T-cell (primary cell): ENCODE measurements around the gene DLG1. TPM values are rescaled to one million over a fixed set of nuclear protein-coding genes. Genes with fewer than 3 reads are reported as not detected.
A peak's percentile ranks its signal among the peaks of the same experiment; 100 is the strongest.

Experiments
- ATAC-seq, 4 experiments: fragments of 200-7000 bp in 3 of 4; fragments of 150-1000 bp in 1 of 4; cut with Tn5 transposase; replicated peaks in 1 of 4; 1 replicate in 3 of 4; 2 replicates in 1 of 4; pipeline ENCODE4 v1.10.0; 2021; ENCODE audit warnings: moderate library complexity in 3 of 4, mild to moderate bottlenecking in 2 of 4, moderate number of reproducible peaks in 1 of 4
- CTCF ChIA-PET, 2 donors: fragments of 300-600 bp; sonication (Branson Sonifier 250); formaldehyde crosslinking; loops; one replicate each; lab custom pipeline; 2022; ENCODE audit warnings: antibody characterized with exemption in 2 of 2; lab: Charles Lee
- POLR2A ChIA-PET, 2 donors: fragments of 300-600 bp; sonication (Branson Sonifier 250); formaldehyde crosslinking; loops; one replicate each; lab custom pipeline; 2022; ENCODE audit warnings: antibody characterized with exemption in 2 of 2; lab: Charles Lee
- DNase-seq, 35 experiments: peaks; one replicate each; pipeline versions ENCODE4 v3.0.0 to v3.0.0-alpha.2; 2013 to 2023
- H3K27ac ChIP-seq: one replicate; pipeline ENCODE4 v1.5.1; 2013; ENCODE audit warnings: low read length
- H3K27me3 ChIP-seq, 2 experiments: replicated peaks in 1 of 2; 1 replicate in 1 of 2; 2 replicates in 1 of 2; pipeline versions ENCODE4 v1.6.1 to v1.7.0; 2013; ENCODE audit warnings: low read length in 1 of 2, mixed read lengths in 1 of 2; ENCODE audit not compliant: control insufficient read depth in 2 of 2, insufficient read depth in 2 of 2; ENCODE audit errors: extremely low read depth in 1 of 2
- H3K36me3 ChIP-seq, 2 donors: 1 replicate in 1 of 2; 2 replicates in 1 of 2; pipeline versions ENCODE4 v1.6.1 to v1.7.0; 2013; ENCODE audit warnings: low read length in 1 of 2; ENCODE audit not compliant: control insufficient read depth in 2 of 2, insufficient read depth in 1 of 2; ENCODE audit errors: extremely low read depth in 1 of 2
- H3K4me1 ChIP-seq, 2 experiments: 1 replicate in 1 of 2; 2 replicates in 1 of 2; pipeline versions ENCODE4 v1.6.1 to v1.7.0; 2013; ENCODE audit warnings: low read length in 2 of 2, mixed read lengths in 1 of 2; ENCODE audit not compliant: insufficient read depth in 2 of 2, control insufficient read depth in 1 of 2; ENCODE audit errors: extremely low read depth in 1 of 2
- H3K4me3 ChIP-seq, 2 donors: 1 replicate in 1 of 2; 2 replicates in 1 of 2; pipeline versions ENCODE4 v1.5.1 to v1.7.0; 2013; ENCODE audit warnings: mild to moderate bottlenecking in 2 of 2, low read length in 1 of 2, moderate library complexity in 1 of 2; ENCODE audit not compliant: control insufficient read depth in 1 of 2; ENCODE audit errors: extremely low read depth in 1 of 2
- H3K9me3 ChIP-seq: 2 replicates; pipeline ENCODE4 v1.7.0; 2013
- H3K27ac Mint-ChIP-seq, 2 donors: one replicate each; pipeline ENCODE4 v1.8.0; 2020 to 2021; ENCODE audit warnings: mild to moderate bottlenecking in 2 of 2, mixed read lengths in 2 of 2
- H3K27me3 Mint-ChIP-seq, 2 donors: one replicate each; pipeline ENCODE4 v1.8.0; 2021 to 2022; ENCODE audit warnings: mixed read lengths in 2 of 2
- H3K36me3 Mint-ChIP-seq: one replicate; pipeline ENCODE4 v1.8.0; 2021; ENCODE audit warnings: mixed read lengths
- H3K4me1 Mint-ChIP-seq, 3 donors: one replicate each; pipeline ENCODE4 v1.8.0; 2020 to 2022; ENCODE audit warnings: mixed read lengths in 3 of 3, mild to moderate bottlenecking in 1 of 3
- H3K4me3 Mint-ChIP-seq, 3 donors: one replicate each; pipeline ENCODE4 v1.8.0; 2020 to 2022; ENCODE audit warnings: mild to moderate bottlenecking in 3 of 3, mixed read lengths in 3 of 3, moderate library complexity in 3 of 3
- H3K9me3 Mint-ChIP-seq, 3 donors: one replicate each; pipeline ENCODE4 v1.8.0; 2020 to 2022; ENCODE audit warnings: mixed read lengths in 3 of 3
- WGBS: methylation state at CpG from one replicate; pipeline ENCODE4 v1.1.5; 2013; ENCODE audit warnings: missing lambda C conversion rate; ENCODE audit not compliant: insufficient coverage; 5-methylcytosine and 5-hydroxymethylcytosine counted together
- total RNA-seq, 35 experiments: library from RNA in 6 of 35; stranded (reverse) in 6 of 35; fragments of 120-200 nt in 1 of 35; gene quantifications; one replicate each; pipeline versions ENCODE4 v1.2.1 to v1.2.4 and lab custom pipeline; 2013 to 2026

Gene DLG1
- total RNA-seq, 5 donors from 2014 or later (not counting 1 experiment from before 2014, with no cell fraction given): 65.5 to 96.5 (median 68.4) TPM

DNA sequence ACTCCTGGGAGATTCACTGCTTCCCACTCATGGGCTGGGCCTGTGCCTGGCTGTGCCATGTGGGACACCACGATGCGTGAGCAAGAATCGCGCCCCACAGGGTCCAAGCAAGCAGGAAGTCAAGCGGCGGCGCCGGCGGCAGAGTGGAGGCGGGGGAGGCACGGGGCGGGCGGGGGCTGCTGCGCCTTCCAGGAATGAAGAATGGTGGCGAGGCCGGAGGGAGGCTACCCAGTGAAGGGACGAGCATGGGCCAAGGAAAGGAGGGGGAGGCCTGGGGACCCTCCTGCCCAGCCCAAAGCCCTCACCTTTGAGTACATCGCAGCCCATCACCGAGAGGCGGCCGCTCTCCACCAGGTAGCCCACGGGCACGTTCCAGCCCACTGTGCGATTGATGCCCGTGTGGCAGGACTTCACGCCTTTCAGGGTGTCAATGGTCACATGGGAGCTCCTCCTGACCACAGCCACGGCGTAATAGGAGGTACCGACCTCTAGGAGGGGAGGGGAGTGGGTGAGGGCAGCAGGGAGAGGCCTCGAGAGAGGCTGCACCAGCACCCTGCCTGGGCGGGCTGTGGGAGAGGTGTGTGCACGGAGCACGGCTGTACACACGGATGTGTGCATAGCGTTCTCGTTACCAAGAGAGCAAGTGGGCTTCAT lies 274.3 kb downstream of the DLG1 start:
- Histone ChIP-seq H3K9me3 (no peaks in the 10 kb centered on the region), H3K36me3 (no peaks in the 10 kb centered on the region), H3K27ac (no peak overlapping the region), H3K4me1 (peaks cover 3 to 28% of the 10 kb centered on the region in 2 experiments), H3K27me3 (peaks cover 0 to 41% of the 10 kb centered on the region in 2 experiments), H3K4me3 (peak overlapping the region in 1 of 2 donors; percentile 42)
- Mint-ChIP-seq H3K36me3 (no peaks in the 10 kb centered on the region), H3K27ac (no peak overlapping the region), H3K4me3 (peak overlapping the region in 2 of 3 donors; percentile 26 to 37), H3K9me3 (no peaks in the 10 kb centered on the region), H3K27me3 (peaks cover 4 to 6% of the 10 kb centered on the region in 2 donors), H3K4me1 (peaks cover 8 to 18% (median 15%) of the 10 kb centered on the region in 3 donors)
- ChIA-PET CTCF (no interaction called here), POLR2A (no interaction called here)
- ATAC-seq: peak in 1 of 4 experiments; percentile 14
- 91% methylated on average over 18 of the region's 36 CpGs for whole genome bisulfite sequencing
- no peak for DNase-seq

GRCh38 chr3:197023241-197023997 lies 275.0 kb downstream of the DLG1 start:
- H3K4me3 Mint-ChIP-seq: peak overlapping the region in 2 of 3 donors; percentile 26 to 37
- H3K4me1 Mint-ChIP-seq: peaks cover 8 to 16% (median 12%) of the 10 kb centered on the region in 3 donors
- WGBS: 60% methylated on average over 14 of the region's 27 CpGs
- peaks cover 4 to 6% of the 10 kb centered on the region in 2 donors for H3K27me3 Mint-ChIP-seq
- H3K4me1 ChIP-seq: peaks cover 3 to 21% of the 10 kb centered on the region in 2 experiments
- H3K9me3 Mint-ChIP-seq: no peaks in the 10 kb centered on the region
- ChIA-PET POLR2A (interaction anchor here in 1 of 2 donors (0.6 kb wide), 1 partner anchor 11 kb away, joined by 6 read pairs; no protein-coding TSS in a partner anchor), CTCF (no interaction called here)
- H3K36me3 ChIP-seq: no peaks in the 10 kb centered on the region
- no peaks in the 10 kb centered on the region for H3K36me3 Mint-ChIP-seq
- no peak overlapping the region for H3K27ac Mint-ChIP-seq
- DNase-seq (peak in 1 of 35 experiments; percentile 22), ATAC-seq (peak in 2 of 4 experiments; percentile 40 to 46)
- no peak overlapping the region for H3K27ac ChIP-seq
- no peaks in the 10 kb centered on the region for H3K9me3 ChIP-seq
- peaks cover 0 to 39% of the 10 kb centered on the region in 2 experiments for H3K27me3 ChIP-seq
- peak overlapping the region in 1 of 2 donors; percentile 42 for H3K4me3 ChIP-seq

DNA sequence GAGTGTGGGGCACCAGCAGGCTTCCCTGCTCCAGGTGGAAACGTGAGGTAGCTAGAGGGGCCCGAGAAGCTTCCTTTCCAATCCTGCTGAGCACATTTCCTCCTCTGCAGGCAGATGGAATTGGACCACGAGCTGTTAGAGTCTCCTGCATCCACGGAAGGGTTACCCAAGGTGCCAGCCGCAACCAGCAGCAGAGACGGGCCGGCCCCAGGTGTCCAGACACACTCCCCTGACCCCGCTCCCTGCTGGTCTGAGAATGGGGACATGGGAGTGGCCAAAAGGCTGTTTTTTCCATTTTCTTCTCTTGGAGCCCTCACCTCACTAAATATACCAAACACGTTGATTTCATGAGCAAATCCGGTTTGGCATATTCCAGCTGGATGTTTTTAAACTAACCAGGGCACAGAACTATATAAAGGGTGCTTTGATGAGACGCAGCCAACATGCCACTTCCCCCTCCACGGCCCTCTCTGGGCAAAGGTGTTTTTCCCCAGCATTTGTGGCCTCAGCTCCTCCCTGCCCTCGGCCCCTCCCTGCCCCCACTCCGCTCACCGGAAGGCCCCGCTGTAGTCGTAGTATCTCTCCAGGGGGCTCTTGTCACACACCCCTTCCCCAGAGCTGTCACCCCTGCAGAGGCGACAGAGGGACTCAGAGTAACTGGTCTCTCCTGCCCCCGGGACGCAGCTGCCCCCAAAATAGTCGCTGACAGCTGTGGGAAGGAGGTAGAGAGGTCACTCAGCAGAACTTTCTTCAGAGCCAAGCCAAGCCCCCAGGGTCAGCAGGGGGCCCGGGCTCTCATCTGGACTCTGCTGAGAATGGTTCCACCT lies 275.8 kb downstream of the DLG1 start:
- 35% methylated on average over 10 of the region's 22 CpGs for WGBS
- Histone ChIP-seq H3K36me3 (no peaks in the 10 kb centered on the region), H3K4me3 (no peak overlapping the region), H3K27ac (no peak overlapping the region), H3K27me3 (peaks cover 0 to 35% of the 10 kb centered on the region in 2 experiments), H3K4me1 (peaks cover 3 to 20% of the 10 kb centered on the region in 2 experiments), H3K9me3 (no peaks in the 10 kb centered on the region)
- peak in 1 of 35 experiments; percentile 22 for DNase-seq
- Mint-ChIP-seq H3K27me3 (peaks cover 4 to 6% of the 10 kb centered on the region in 2 donors), H3K4me1 (peaks cover 8 to 16% (median 10%) of the 10 kb centered on the region in 3 donors), H3K4me3 (peak overlapping the region in 1 of 3 donors; percentile 26), H3K36me3 (no peaks in the 10 kb centered on the region), H3K27ac (no peak overlapping the region), H3K9me3 (no peaks in the 10 kb centered on the region)
- CTCF ChIA-PET: no interaction called here
- POLR2A ChIA-PET: interaction anchor here in 1 of 2 donors (0.6 kb wide), 1 partner anchor 12 kb away, joined by 6 read pairs; no protein-coding TSS in a partner anchor
- ATAC-seq: peak in 1 of 4 experiments; percentile 18

DNA sequence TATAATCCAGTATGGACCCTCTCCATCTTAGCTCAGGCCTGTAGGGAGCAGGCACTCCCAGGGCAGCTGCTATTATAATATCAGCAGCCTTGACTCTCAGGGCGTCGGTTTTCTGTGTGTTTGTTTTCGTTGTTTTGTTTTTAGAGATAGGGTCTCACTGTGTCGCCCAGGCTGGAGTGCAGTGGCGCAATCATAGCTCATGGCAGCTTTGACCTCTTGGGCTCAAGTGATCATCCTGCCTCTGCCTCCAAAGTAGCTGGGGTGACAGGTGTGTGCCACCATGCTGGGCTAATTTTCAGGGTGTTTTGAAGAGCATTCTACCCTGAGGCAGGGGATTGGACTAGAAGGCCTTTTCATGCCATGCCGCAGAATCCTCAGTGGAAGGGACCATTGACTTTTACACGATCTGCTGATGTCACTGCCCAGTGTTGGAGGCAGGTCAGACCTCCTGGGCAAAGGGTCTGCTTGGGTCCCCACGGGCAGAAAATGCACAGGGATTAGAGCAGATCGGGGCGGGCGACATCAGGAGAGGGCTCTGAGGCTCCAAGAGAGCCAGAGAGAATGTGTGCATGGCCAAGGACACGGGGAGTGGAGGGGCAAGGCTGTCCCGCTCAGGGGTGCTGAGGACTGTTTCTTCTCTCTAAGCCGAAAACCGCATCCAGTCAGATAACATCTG lies 276.5 kb downstream of the DLG1 start:
- ChIA-PET POLR2A (no interaction called here), CTCF (no interaction called here)
- WGBS: 91% methylated on average over 13 of the region's 15 CpGs
- H3K9me3 ChIP-seq: no peaks in the 10 kb centered on the region
- Mint-ChIP-seq H3K4me1 (peaks cover 8 to 16% (median 10%) of the 10 kb centered on the region in 3 donors), H3K36me3 (no peaks in the 10 kb centered on the region), H3K27me3 (peaks cover 4 to 6% of the 10 kb centered on the region in 2 donors), H3K9me3 (no peaks in the 10 kb centered on the region), H3K27ac (no peak overlapping the region), H3K4me3 (no peak overlapping the region)
- ATAC-seq (no peak), DNase-seq (peak in 1 of 35 experiments; percentile 21)
- no peak overlapping the region for H3K27ac ChIP-seq
- peaks cover 0 to 34% of the 10 kb centered on the region in 2 experiments for H3K27me3 ChIP-seq
- H3K4me3 ChIP-seq: no peak overlapping the region
- H3K36me3 ChIP-seq: no peaks in the 10 kb centered on the region
- H3K4me1 ChIP-seq: peaks cover 3 to 20% of the 10 kb centered on the region in 2 experiments

GRCh38 chr3:197021231-197021630 lies 277.2 kb downstream of the DLG1 start:
- no peaks in the 10 kb centered on the region for H3K9me3 ChIP-seq
- H3K27ac ChIP-seq: no peak overlapping the region
- CTCF ChIA-PET: interaction anchor here in 1 of 2 donors (1.0 kb wide), 1 partner anchor 8 kb away, joined by 3 read pairs; the partner anchor contains the start of gene MELTF
- peak in 1 of 35 experiments; percentile 20 for DNase-seq
- H3K4me3 ChIP-seq: no peak overlapping the region
- no peaks in the 10 kb centered on the region for H3K9me3 Mint-ChIP-seq
- no peak overlapping the region for H3K27ac Mint-ChIP-seq
- H3K36me3 Mint-ChIP-seq: no peaks in the 10 kb centered on the region
- H3K36me3 ChIP-seq: no peaks in the 10 kb centered on the region
- peaks cover 8 to 16% (median 10%) of the 10 kb centered on the region in 3 donors for H3K4me1 Mint-ChIP-seq
- WGBS: 82% methylated on average over 7 of the region's 10 CpGs
- POLR2A ChIA-PET: no interaction called here
- H3K4me3 Mint-ChIP-seq: no peak overlapping the region
- H3K27me3 ChIP-seq: peaks cover 0 to 33% of the 10 kb centered on the region in 2 experiments
- no peak for ATAC-seq
- H3K4me1 ChIP-seq: peaks cover 3 to 20% of the 10 kb centered on the region in 2 experiments
- peaks cover 4 to 6% of the 10 kb centered on the region in 2 donors for H3K27me3 Mint-ChIP-seq
